ENCODE results near the gene YPEL1.

Gene YPEL1

DNA sequence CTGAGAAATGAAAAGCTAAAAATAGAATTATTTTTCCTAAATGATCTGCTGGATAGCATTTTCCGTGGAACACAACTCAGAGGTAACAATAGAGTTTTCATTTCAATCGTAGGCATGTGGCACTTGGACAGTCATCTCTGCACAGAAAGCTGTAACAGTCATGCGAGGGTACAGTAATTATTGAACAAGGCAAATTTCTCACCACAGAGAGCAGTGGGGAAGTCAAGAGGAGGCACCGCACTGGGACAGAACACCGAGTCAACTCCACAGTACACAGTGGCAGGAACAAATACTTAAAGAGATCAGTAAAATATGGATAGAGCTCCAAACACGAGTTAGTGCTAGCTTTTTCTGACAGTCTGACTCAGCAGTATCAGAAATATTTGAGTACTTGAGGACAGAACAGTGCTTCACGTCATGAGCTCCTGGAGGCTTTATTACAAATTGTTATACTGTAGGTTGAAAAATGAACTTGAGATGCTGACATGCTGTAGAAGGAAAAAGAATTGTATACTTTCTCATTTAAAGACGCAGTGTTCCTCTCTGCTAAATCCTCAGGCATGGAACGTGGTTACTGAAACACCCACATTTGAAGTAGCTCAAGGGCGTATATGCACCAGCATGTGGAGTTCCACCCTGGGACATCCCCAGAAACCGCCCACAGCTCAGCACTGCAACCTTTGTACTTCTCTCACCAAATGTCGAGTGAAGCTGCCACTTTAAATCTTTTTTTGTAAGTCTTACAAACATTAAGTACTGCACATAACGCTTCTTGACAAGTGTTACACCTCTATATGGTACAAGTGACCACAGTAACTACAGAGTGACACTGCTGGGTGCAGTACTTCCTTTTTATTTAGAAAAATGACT lies 27.4 kb upstream of the YPEL1 start:
- Histone ChIP-seq H3K27me3 (ENCODE audit: insufficient read depth, low read length) (no peaks in the 10 kb centered on the region), H3K4me1 (ENCODE audit: insufficient read depth, low read length) (no peaks in the 10 kb centered on the region), H3K27ac (ENCODE audit: low read depth, low read length) (no peak overlapping the region), H3K9me3 (ENCODE audit: insufficient read depth, low read depth, low read length) (no peaks in the 10 kb centered on the region), H3K9ac (ENCODE audit: low read depth, low read length) (no peak overlapping the region), H3K36me3 (ENCODE audit: insufficient read depth, low read length) (peaks cover 78% of the 10 kb centered on the region), H3K4me3 (ENCODE audit: low read length) (no peak overlapping the region)
- WGBS = 95% methylated on average over 13 of the region's 13 CpGs

DNA sequence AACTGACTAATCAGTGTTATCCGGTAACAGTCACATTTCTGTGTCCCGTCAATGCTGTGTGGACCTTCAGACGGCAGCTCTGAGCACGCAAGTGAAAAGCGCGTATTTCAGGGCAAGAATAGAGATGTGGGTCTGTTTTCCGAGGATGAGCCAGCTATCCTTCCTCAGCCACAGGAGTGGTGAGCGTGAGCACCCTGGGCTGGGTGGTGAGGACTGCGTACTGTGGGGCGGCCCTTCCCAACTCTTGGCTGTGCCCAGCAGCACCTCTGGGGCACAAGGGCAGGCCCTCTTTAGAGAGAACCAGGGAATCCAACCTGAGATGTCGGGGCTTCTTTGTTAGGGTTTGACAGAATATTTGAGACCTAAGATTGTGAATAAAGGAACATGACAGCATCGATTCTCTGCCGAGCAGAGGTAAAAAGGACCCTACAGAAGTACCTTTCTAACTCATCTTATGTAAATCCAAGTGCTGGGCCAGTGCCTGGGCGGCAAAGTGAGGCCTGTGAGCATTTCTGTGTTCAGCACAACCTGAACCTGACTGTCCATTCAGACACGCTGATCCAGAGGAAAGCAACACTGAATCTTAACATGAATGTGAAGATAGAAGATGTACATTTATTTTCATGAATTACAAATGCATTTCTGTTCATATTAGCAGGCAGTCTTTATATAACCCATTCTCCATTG lies 26.5 kb upstream of the YPEL1 start:
- H3K9me3 ChIP-seq (ENCODE audit: insufficient read depth, low read depth, low read length) = no peaks in the 10 kb centered on the region
- H3K9ac ChIP-seq (ENCODE audit: low read depth, low read length) = no peak overlapping the region
- no peaks in the 10 kb centered on the region for H3K27me3 ChIP-seq (ENCODE audit: insufficient read depth, low read length)
- no peaks in the 10 kb centered on the region for H3K4me1 ChIP-seq (ENCODE audit: insufficient read depth, low read length)
- 96% methylated on average over 15 of the region's 15 CpGs for WGBS
- peaks cover 76% of the 10 kb centered on the region for H3K36me3 ChIP-seq (ENCODE audit: insufficient read depth, low read length)
- no peak overlapping the region for H3K4me3 ChIP-seq (ENCODE audit: low read length)
- H3K27ac ChIP-seq (ENCODE audit: low read depth, low read length) = no peak overlapping the region

DNA sequence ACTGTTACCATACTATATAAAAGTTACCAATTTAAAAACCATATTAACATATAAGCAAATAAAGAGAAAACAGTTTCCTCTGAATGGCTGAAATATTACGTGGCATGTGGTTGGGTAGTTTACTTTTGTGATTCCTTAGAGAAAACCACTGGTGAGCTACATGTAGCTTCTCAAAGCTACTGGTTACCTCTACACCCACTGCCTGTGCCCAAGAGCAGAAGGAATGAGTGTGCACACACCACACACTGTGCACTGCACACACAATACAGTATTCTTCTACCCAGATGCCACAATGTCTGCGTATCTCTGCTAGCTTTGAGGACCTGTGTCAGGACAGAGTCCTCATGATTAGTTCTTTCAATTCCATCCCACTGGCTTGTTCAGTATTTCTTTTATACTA lies 25.5 kb upstream of the YPEL1 start:
- Histone ChIP-seq H3K27me3 (ENCODE audit: insufficient read depth, low read length) (no peaks in the 10 kb centered on the region), H3K27ac (ENCODE audit: low read depth, low read length) (no peak overlapping the region), H3K4me1 (ENCODE audit: insufficient read depth, low read length) (no peaks in the 10 kb centered on the region), H3K36me3 (ENCODE audit: insufficient read depth, low read length) (peaks cover 67% of the 10 kb centered on the region), H3K4me3 (ENCODE audit: low read length) (no peak overlapping the region), H3K9ac (ENCODE audit: low read depth, low read length) (no peak overlapping the region), H3K9me3 (ENCODE audit: insufficient read depth, low read depth, low read length) (no peaks in the 10 kb centered on the region)
- 92% methylated on average over 2 of the region's 2 CpGs for WGBS

DNA sequence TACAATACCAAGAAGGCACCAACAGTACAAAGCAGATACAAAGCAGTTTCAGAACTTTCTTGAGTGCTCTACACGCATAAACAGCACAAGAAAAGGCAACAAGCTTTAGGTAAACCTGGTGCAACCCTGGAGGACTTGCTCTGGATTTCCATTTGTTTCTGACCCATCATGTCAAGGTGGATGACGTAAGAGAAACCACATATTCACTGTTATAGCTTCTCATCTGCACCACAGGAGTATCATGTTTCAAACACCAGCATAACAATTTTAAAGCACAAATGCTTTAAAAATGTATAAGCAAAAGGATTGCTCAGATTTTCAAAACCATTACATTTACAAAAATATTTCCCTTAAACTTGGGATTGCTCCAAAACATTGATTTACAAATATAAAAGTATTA lies 25.0 kb upstream of the YPEL1 start:
- Histone ChIP-seq H3K4me1 (ENCODE audit: insufficient read depth, low read length) (no peaks in the 10 kb centered on the region), H3K9ac (ENCODE audit: low read depth, low read length) (no peak overlapping the region), H3K36me3 (ENCODE audit: insufficient read depth, low read length) (peaks cover 63% of the 10 kb centered on the region), H3K27ac (ENCODE audit: low read depth, low read length) (no peak overlapping the region), H3K4me3 (ENCODE audit: low read length) (no peak overlapping the region), H3K27me3 (ENCODE audit: insufficient read depth, low read length) (no peaks in the 10 kb centered on the region), H3K9me3 (ENCODE audit: insufficient read depth, low read depth, low read length) (no peaks in the 10 kb centered on the region)
- 92% methylated on average over 2 of the region's 2 CpGs for WGBS

DNA sequence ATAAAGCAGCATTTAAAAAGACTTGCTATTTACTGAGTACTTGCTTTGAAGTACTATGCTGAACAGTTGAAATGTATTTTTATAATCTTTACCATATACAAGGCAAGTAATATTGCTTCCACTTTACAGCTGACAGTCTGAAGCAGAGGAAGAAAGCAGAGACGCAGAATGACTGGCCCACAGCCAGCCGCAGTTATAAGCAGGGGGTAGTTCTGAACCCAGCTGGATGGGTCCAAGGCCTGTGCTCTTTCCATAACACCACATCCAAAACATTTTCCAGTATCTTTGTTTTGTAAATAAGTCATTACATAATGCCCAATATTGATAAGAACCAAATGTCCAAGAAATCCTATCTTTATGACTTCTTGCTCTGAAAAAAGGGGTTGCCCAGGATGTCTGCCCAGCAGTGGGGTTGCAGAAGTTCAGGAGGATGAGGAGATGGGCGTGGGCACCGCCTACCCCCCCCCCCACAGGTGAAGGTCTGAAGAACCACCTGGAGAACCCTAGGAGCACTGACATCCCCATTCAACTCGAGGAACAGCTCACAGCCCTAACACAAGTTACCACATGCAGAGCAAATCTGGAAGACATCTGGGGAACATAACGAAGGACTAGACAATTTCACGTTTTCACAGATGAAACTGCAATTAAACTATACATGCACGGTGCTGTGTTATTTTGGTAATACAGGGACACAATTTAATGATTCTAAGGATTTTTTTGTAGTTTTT lies 24.2 kb upstream of the YPEL1 start:
- no peaks in the 10 kb centered on the region for H3K4me1 ChIP-seq (ENCODE audit: insufficient read depth, low read length)
- WGBS = 93% methylated on average over 7 of the region's 8 CpGs
- H3K4me3 ChIP-seq (ENCODE audit: low read length) = no peak overlapping the region
- peaks cover 54% of the 10 kb centered on the region for H3K36me3 ChIP-seq (ENCODE audit: insufficient read depth, low read length)
- H3K27me3 ChIP-seq (ENCODE audit: insufficient read depth, low read length) = no peaks in the 10 kb centered on the region
- no peak overlapping the region for H3K27ac ChIP-seq (ENCODE audit: low read depth, low read length)
- no peak overlapping the region for H3K9ac ChIP-seq (ENCODE audit: low read depth, low read length)
- no peaks in the 10 kb centered on the region for H3K9me3 ChIP-seq (ENCODE audit: insufficient read depth, low read depth, low read length)

DNA sequence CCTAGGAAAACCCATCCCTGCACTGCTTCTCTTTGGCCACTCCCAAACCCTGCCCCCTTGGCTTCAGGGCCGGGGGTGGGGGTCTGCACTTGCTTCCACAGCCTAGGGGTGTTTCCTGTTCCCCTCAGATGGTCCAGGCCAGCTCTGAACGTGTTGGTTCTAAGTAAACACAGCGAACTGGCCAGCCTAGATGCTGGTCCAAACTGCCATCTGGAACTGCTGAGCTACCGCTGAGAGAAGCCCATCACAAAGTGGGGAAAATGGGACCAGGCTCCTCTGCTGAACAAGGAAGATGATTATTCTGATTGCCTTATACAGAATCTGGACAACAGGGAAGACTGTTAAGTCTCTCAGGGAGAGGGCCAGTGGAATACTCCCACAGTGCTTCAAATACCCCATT lies 23.5 kb upstream of the YPEL1 start:
- H3K36me3 ChIP-seq (ENCODE audit: insufficient read depth, low read length) = peaks cover 47% of the 10 kb centered on the region
- H3K9ac ChIP-seq (ENCODE audit: low read depth, low read length) = no peak overlapping the region
- no peaks in the 10 kb centered on the region for H3K27me3 ChIP-seq (ENCODE audit: insufficient read depth, low read length)
- H3K9me3 ChIP-seq (ENCODE audit: insufficient read depth, low read depth, low read length) = no peaks in the 10 kb centered on the region
- 90% methylated on average over 4 of the region's 4 CpGs for WGBS
- H3K27ac ChIP-seq (ENCODE audit: low read depth, low read length) = no peak overlapping the region
- no peaks in the 10 kb centered on the region for H3K4me1 ChIP-seq (ENCODE audit: insufficient read depth, low read length)
- H3K4me3 ChIP-seq (ENCODE audit: low read length) = no peak overlapping the region

DNA sequence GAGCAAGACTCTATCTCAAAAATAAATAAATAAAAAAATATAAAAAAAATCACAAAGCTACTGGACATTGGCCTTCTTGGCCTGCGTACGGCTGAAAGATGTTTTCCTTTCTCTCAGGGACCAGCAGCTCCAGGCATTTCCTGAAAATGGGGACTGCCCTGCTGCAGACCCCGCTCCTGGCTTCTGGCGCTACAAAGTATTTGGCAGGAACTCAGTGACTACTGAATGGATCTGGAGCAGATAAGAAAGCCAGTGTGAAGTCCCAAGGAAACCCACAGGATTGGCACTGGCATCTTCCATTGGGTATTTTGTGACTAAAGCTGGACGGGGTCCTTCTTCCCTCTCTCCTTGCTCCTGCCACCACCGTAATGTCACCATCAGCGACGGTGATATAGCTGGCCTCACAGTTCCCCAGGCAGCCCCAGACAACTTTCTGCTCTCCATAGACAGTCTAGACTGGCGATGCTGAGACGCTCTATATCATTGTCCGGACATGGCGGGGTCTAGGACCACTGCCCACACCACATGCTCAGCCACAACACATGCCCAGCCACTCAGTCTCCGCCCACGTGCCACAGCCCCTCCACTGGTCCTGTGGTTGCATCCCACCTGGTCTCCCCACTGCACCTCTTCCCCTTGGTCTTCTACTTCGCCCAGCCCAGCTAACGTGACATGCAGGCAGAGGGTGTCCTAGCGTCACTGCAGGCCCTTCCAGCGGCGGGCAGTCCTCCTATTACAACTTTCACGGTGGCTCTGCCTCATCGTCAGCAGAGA lies 22.7 kb upstream of the YPEL1 start:
- H3K27me3 ChIP-seq (ENCODE audit: insufficient read depth, low read length) = no peaks in the 10 kb centered on the region
- no peaks in the 10 kb centered on the region for H3K9me3 ChIP-seq (ENCODE audit: insufficient read depth, low read depth, low read length)
- no peak overlapping the region for H3K4me3 ChIP-seq (ENCODE audit: low read length)
- no peak overlapping the region for H3K9ac ChIP-seq (ENCODE audit: low read depth, low read length)
- peaks cover 39% of the 10 kb centered on the region for H3K36me3 ChIP-seq (ENCODE audit: insufficient read depth, low read length)
- no peak overlapping the region for H3K27ac ChIP-seq (ENCODE audit: low read depth, low read length)
- 95% methylated on average over 21 of the region's 21 CpGs for WGBS
- H3K4me1 ChIP-seq (ENCODE audit: insufficient read depth, low read length) = no peaks in the 10 kb centered on the region

DNA sequence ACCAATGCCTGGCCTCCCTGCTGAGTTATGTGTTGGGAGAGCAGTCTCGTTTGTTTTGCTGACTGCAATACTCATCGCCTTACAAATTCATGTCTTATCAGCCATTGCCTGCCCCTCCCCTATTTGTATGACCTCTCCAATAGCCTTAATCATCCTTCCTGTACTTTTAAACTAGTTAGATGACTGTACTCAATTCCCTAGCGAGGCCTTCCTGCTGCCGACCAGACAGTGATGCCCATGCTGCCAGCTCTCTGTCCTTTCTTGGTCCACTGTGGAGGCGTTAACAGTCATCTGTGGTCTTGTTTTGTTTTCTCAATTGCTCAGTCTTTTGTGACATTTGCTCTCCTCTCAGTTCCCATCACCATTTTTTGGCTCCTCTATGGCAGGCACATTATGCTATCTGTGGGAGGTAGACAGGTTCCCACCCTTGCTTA lies 20.3 kb upstream of the YPEL1 start:
- Histone ChIP-seq H3K36me3 (ENCODE audit: insufficient read depth, low read length) (peaks cover 15% of the 10 kb centered on the region; the same call in 1 of the 2 replicates), H3K27me3 (ENCODE audit: insufficient read depth, low read length) (no peaks in the 10 kb centered on the region), H3K9me3 (ENCODE audit: insufficient read depth, low read depth, low read length) (no peaks in the 10 kb centered on the region), H3K4me1 (ENCODE audit: insufficient read depth, low read length) (no peaks in the 10 kb centered on the region), H3K27ac (ENCODE audit: low read depth, low read length) (no peak overlapping the region), H3K4me3 (ENCODE audit: low read length) (no peak overlapping the region), H3K9ac (ENCODE audit: low read depth, low read length) (no peak overlapping the region)
- 83% methylated on average over 5 of the region's 5 CpGs for WGBS

DNA sequence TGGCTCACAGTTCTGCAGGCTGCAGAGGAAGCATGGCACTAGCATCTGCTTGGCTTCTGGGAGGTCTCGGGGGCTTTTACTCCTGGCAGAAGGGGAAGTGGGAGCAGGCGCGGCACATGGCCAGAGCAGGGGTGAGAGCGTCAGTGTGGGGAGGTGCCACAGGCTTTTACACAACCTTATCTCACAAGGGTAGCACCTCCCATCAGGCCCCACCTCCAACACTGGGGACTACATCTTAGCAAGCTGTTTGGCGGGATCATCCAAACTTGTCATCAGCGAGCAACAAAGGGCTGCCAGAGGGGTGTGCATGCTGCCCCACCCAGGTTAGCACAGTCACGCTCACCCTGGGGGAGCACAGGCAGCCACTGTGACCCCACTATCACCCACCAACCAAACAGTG lies 18.9 kb upstream of the YPEL1 start:
- no peak overlapping the region for H3K9ac ChIP-seq (ENCODE audit: low read depth, low read length)

DNA sequence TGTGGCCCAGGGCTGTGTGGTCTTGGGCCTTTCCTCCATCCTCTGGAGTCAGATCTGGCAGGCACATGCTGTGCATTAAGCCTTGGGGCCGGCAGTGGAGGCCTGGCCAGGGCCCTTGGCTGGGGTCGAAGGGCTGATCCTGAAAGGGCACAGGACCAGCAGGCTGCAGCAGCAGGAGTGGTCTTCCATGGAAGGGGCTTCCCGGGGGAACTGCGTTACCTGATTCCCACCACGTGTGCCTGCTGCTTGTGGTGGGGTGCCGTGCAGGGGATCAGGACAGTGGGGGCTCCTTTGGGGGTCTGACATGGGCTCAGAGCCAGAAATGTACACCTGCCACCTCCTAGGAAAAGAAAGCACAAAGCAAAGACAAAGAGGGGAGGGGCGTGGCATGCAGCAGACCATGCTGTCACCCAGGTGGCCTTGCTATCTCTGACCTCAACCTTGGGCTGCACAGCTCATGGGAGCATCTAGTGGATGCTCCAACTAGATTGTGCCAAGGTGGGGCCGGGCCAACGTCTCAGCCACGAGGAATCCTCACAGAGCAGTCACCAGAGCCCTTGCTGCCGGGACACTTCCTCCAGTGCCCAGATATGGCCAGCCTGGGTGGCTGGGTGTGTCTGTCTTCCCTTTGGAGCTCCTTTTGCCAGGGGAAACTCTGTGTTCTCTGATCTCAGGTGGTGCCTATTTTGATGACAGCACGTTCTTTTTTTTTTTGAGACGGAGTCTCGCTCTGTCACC lies 17.9 kb upstream of the YPEL1 start:
- Histone ChIP-seq H3K27ac (ENCODE audit: low read depth, low read length) (no peak overlapping the region), H3K9ac (ENCODE audit: low read depth, low read length) (no peak overlapping the region), H3K4me3 (ENCODE audit: low read length) (no peak overlapping the region), H3K27me3 (ENCODE audit: insufficient read depth, low read length) (no peaks in the 10 kb centered on the region), H3K9me3 (ENCODE audit: insufficient read depth, low read depth, low read length) (no peaks in the 10 kb centered on the region), H3K36me3 (ENCODE audit: insufficient read depth, low read length) (peaks cover 7% of the 10 kb centered on the region; the same call in 1 of the 2 replicates), H3K4me1 (ENCODE audit: insufficient read depth, low read length) (no peaks in the 10 kb centered on the region)
- 86% methylated on average over 14 of the region's 14 CpGs for WGBS

More for the DNA sequence above, 18.9 kb upstream of the YPEL1 start:
- WGBS = 88% methylated on average over 7 of the region's 7 CpGs
- Histone ChIP-seq H3K4me3 (ENCODE audit: low read length) (no peak overlapping the region), H3K27me3 (ENCODE audit: insufficient read depth, low read length) (no peaks in the 10 kb centered on the region), H3K36me3 (ENCODE audit: insufficient read depth, low read length) (peaks cover 7% of the 10 kb centered on the region; the same call in 1 of the 2 replicates), H3K4me1 (ENCODE audit: insufficient read depth, low read length) (no peaks in the 10 kb centered on the region), H3K9me3 (ENCODE audit: insufficient read depth, low read depth, low read length) (no peaks in the 10 kb centered on the region), H3K27ac (ENCODE audit: low read depth, low read length) (no peak overlapping the region)

Measured in HUES64 (cell line).